ENCODE results near the gene TMEM35B.
"Not testable (repeated sequence)": the region's sequence is repeated elsewhere in the genome, so short reads cannot be mapped to it uniquely, and the experiment has no call there.

TMEM35B gene

DNA sequence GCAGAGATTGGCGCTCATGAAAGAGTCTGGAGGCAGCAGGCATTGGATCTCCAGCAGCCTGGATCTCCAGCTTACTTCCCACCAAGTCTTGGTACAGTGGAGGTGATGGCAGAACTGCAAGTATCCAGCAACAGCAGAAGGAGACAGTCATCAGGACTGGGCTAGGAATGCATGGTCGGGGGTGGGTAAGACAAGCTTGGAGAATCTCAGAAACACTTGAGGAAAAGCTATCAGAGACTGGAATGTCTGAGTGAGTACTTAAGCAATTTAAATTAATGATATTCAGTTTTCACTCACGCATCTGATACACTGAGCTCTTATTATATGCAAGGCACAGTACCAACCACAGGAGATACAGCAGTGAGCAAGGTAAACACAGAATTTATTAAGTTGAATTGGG, 9.8 kb downstream of the TMEM35B start:
- DNase-seq, result no peak

DNA sequence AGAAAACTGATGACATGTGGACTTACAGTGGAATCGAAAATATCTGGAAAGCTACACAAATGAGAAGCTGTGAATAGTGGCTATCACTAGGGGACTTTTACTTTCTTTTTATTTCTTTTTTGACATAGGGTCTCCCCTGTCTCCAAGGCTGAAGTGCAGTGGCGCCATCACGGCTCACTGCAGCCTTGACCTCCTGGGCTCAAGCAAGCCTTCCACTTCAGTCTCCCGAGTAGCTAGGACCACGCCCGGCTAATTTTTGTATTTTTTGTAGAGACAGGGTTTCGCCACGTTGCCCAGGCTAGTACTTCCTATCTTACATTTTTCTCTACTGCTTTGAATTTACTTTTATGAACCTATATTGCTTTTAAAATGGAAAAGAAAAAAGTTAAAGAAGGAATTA, 10.5 kb downstream of the TMEM35B start:
- no peak for DNase-seq

DNA sequence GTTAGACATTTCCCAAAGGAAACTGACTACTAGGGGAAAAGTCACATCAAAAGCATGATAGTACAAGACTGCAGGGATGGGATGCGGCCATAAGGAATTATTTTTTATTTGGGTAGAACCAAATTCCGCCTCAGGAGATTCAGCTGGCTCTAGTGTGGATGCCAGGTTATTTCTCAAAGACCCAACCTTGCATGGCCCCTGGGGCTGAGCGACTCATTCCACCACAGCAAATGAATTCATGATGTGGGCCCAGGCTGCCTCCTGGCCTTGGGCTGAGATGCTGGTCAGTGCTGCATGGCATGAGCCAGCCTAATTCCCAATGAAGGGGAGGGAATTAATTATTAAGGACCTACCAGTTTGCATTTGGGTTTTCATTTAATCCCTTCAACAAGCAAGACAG, 11.8 kb downstream of the TMEM35B start:
- no peak for DNase-seq

DNA sequence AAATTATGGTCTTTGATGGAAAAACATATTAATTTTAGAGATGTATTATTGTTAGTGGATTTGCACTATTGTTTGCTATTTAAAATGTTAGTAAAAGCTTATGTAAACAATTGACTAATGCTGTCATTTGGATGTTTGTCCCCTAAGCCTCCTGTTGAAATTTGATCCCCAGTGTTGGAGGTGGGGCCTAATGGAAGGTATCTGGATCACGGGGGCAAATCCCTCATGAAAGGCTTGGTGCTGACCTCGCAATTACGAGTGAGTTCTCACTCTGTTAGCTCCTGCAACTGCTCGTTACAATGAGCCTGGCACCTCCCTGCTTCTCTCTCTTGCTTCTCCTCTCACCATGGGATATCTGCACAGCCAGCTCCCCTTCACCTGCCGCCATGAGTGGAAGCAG, 14.3 kb downstream of the TMEM35B start:
- no peak for DNase-seq

DNA sequence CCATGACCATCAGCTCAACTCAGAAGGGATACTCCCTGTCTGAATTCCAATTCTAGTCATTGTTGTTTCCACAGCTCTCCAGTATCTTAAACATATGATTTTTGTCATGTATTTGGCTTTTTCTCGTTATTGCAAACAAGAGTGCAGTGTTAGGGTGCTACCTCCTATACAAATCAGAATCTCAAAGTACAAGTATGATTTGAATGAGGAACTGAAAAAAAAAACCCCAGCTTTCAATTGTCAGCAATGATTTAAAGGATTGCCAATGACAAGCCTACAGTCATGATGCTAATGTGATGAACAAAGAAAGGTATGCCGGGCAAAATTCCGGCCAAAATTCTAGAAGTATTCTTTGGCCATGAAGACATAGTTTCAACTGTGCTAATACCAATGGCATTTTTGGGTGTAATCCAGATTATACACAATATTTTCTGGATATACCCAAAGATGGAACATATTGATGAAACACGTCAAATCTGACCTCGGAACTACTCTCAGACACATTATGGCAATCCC, 14.9 kb downstream of the TMEM35B start:
- no peak for DNase-seq

DNA sequence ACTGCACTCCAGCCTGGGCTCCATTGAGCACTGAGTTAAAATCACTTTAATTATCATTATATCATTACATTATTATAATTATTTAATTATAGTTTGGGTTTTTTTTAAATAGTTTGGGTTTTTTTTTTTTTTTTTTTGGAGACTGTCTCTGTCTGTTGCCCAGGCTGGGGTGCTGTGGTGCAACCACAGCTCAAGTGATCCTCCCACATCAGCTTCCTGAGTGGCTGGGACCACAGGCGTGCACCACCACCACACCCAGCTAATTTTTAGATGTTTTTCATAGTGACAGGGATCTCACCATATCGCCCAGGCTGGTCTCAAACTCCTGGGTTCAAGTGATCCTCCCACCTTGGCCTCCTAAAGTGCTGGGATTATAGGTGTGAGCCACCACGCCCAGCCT, 16.9 kb downstream of the TMEM35B start:
- DNase-seq, result not testable (repeated sequence)

DNA sequence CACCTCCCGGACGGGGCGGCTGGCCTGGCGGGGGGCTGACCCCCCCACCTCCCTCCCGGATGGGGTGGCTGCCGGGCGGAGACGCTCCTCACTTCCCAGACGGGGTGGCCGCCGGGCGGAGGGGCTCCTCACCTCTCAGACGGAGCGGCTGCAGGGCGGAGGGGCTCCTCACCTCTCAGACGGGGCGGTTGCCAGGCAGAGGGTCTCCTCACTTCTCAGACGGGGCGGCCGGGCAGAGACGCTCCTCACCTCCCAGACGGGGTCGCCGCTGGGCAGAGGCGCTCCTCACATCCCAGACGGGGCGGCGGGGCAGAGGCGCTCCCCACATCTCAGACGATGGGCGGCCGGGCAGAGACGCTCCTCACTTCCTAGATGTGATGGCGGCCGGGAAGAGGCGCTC, 17.5 kb downstream of the TMEM35B start:
- DNase-seq, result not testable (repeated sequence)

DNA sequence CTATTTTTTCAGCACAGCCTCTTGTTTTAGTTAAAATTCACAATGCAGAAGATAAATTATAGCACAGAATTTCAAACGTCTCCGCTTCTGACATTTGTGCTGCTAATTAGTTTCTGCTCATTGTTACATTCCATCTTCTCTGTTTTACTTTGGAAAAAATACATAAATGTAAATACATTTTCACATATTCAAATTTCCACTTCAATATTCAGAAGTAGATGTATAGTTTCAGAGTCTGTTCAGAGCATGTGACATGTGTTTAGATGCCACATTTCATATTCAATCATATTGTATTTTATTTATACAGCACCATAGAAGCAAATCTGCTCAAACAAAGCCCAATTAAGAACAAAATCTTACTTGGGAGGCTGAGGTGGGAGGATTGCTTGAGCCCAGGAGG, 19.6 kb downstream of the TMEM35B start:
- no peak for DNase-seq

DNA sequence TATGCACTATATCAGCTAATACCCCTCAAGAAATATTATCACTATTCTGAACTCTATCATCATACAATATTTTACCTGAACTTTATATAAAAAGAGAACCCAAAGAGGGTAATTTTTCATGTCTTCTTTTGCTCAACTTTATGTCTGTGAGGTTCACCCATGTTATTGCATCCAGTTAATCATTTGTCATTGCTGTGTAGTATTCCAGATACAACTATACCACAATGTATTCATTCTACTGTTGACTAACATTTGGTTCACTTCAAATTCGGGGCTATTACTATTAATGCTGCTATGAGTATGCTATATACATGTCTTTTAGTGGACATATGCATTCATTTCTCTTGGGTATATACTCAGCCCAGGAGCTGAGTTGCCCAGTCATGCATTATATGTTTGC, 34.7 kb downstream of the TMEM35B start:
- DNase-seq, result no peak

DNA sequence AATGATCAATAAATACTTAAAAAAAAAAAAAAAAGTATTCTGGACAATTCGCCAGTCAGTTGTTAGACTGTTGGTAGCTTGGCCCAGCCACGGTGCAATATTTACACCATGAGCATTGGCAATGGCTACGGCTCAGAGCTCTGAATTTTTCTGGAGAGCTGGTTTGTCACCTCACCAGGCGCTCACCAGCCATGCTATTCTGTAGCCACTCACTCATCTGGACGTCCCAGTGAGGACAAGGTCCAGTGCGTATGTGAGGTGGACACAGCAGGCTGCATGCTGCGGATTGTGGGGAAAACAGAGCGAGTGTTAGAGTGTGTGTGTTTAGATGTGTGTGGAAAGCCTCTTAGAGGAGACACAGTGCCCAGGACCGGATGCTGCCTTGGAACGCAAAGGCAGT, 36.4 kb downstream of the TMEM35B start:
- DNase-seq, result not testable (repeated sequence)

DNA sequence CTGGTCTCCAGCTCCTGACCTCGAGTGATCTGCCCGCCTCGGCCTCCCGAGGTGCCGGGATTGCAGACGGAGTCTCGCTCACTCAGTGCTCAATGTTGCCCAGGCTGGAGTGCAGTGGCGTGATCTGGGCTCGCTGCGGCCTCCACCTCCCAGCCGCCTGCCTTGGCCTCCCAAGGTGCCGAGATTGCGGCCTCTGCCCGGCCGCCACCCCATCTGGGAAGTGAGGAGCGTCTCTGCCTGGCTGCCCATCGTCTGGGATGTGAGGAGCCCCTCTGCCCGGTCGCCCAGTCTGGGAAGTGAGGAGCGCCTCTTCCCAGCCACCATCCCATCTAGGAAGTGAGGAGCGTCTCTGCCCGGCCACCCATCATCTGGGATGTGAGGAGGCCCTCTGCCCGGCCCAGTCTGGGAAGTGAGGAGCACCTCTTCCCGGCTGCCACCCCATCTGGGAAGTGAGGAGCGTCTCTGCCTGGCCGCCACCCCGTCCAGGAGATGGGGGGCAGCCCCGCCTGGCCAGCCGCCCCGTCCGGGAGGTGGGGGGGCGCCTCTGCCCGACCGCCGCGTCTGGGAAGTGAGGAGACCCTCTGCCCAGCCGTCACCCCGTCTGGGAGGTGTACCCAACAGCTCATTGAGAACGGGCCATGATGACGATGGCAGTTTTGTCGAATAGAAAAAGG, 37.4 kb downstream of the TMEM35B start:
- not testable (repeated sequence) for DNase-seq

DNA sequence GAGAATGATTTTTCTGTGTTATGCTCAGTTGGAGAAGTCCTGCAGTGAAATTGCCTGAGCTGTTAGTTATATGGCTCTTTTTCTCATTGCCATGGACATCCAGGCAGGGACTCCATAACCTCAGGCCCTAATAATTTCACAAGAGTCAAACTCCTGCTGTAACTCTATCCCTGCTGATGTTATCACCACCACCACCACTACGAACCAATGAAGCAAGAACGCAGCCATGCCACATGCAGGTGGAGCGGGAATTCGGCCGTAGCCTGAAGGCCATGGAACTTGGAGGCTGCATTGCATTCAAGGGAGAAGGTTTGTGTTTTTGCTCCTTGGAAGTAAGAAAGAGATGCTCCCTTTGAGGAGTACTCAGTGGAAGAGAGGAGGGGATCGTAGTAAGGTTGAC, 38.9 kb downstream of the TMEM35B start:
- no peak for DNase-seq

DNA sequence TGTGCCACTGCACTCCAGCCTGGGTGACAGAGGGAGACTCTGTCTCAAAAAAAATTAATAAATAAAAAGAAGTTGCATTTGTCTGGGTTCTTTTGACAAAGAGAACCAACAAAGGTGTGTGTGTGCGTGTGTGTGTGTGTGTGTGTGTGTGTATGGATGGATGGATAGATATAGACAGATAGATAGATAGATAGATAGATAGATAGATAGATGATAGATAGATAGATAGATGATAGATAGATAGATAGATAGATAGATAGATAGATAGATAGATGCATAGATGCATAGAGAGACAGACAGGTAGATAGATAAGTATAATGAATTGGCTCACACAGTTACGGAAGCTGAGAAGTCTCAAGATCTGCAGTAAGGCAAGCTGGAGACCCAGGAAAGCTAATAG, 43.3 kb downstream of the TMEM35B start:
- DNase-seq, result not testable (repeated sequence)
